Loucy (cell line): ENCODE data around the gene IGFN1.

Experiments used
- H2AFZ ChIP-seq: fragments of 200-600 bp; sonication (generic); 2 replicates; pipeline ENCODE4 v1.6.0; 2016; ENCODE audit warnings: antibody characterized with exemption, mild to moderate bottlenecking, low read length, moderate library complexity
- H3F3A ChIP-seq: fragments of 200-600 bp; 2 replicates; pipeline ENCODE4 v1.6.0; 2016; ENCODE audit warnings: antibody characterized with exemption, low read depth, mild to moderate bottlenecking
- H3K27me3 ChIP-seq: fragments of 200-600 bp; sonication (generic); 2 replicates; pipeline ENCODE4 v1.6.1; 2014; ENCODE audit warnings: low read length, mild to moderate bottlenecking; ENCODE audit not compliant: insufficient read depth, poor library complexity, severe bottlenecking
- H3K36me3 ChIP-seq: fragments of 200-600 bp; sonication (generic); 2 replicates; pipeline ENCODE4 v1.6.1; 2016; ENCODE audit warnings: low read length; ENCODE audit not compliant: insufficient read depth
- H3K4me1 ChIP-seq: fragments of 200-600 bp; sonication (generic); 2 replicates; pipeline ENCODE4 v1.5.1; 2014; ENCODE audit warnings: low read length, mild to moderate bottlenecking; ENCODE audit not compliant: insufficient read depth, poor library complexity, severe bottlenecking
- H3K4me2 ChIP-seq: fragments of 200-600 bp; sonication (generic); 2 replicates; pipeline ENCODE4 v1.6.0; 2014; ENCODE audit warnings: antibody characterized with exemption, low read length, low read depth, mild to moderate bottlenecking; ENCODE audit not compliant: poor library complexity, severe bottlenecking
- H3K4me3 ChIP-seq: fragments of 200-600 bp; sonication (generic); 2 replicates; pipeline ENCODE4 v1.5.1; 2014; ENCODE audit warnings: low read length, mild to moderate bottlenecking, mixed read lengths; ENCODE audit not compliant: poor library complexity, severe bottlenecking
- H3K79me2 ChIP-seq: fragments of 200-600 bp; sonication (generic); 2 replicates; pipeline ENCODE4 v1.6.1; 2014; ENCODE audit warnings: low read length; ENCODE audit not compliant: insufficient read depth
- H3K9ac ChIP-seq: fragments of 200-600 bp; sonication (generic); 2 replicates; pipeline ENCODE4 v1.6.0; 2014; ENCODE audit warnings: mild to moderate bottlenecking, low read depth, low read length, moderate library complexity; ENCODE audit not compliant: poor library complexity, severe bottlenecking
- H3K9me2 ChIP-seq: fragments of 200-600 bp; sonication (generic); replicated peaks from 2 replicates; pipeline ENCODE4 v1.6.1; 2016; ENCODE audit warnings: low read depth, low read length, mixed read lengths
- H3K9me3 ChIP-seq: fragments of 200-600 bp; sonication (generic); 2 replicates; pipeline ENCODE4 v1.6.1; 2014; ENCODE audit warnings: mild to moderate bottlenecking, antibody characterized with exemption, low read length, low read depth; ENCODE audit not compliant: insufficient read depth
- H4K20me1 ChIP-seq: fragments of 200-600 bp; sonication (generic); 2 replicates; pipeline ENCODE4 v1.6.0; 2014; ENCODE audit warnings: antibody characterized with exemption, low read length, mild to moderate bottlenecking; ENCODE audit not compliant: insufficient read depth, poor library complexity, severe bottlenecking
- CTCF ChIP-seq: fragments of 200-600 bp; sonication (generic); conservative IDR thresholded peaks from 2 replicates; pipeline ENCODE4 v1.5.1; 2014; ENCODE audit warnings: mild to moderate bottlenecking, antibody characterized with exemption, low read length
- EZH2phosphoT487 ChIP-seq: fragments of 200-600 bp; IDR thresholded peaks from 2 replicates; pipeline ENCODE4 v1.6.1; 2018; ENCODE audit warnings: antibody characterized with exemption, mild to moderate bottlenecking, moderate library complexity, borderline replicate concordance

IGFN1 gene

GRCh38 chr1:201264072-201264471 is 73.4 kb downstream of the IGFN1 start:
- H3K4me1 ChIP-seq, result no peaks in the 10 kb centered on the region
- no peaks in the 10 kb centered on the region for H3K79me2 ChIP-seq
- H3K36me3 ChIP-seq, result no peaks in the 10 kb centered on the region
- H4K20me1 ChIP-seq, result no peaks in the 10 kb centered on the region
- H3K4me3 ChIP-seq, result no peak overlapping the region
- no peak overlapping the region for H3K9ac ChIP-seq
- no peaks in the 10 kb centered on the region for H3K9me2 ChIP-seq
- TF ChIP-seq EZH2phosphoT487 (no peak), CTCF (no peak)
- no peaks in the 10 kb centered on the region for H3K27me3 ChIP-seq
- no peaks in the 10 kb centered on the region for H3F3A ChIP-seq
- H3K9me3 ChIP-seq, result no peaks in the 10 kb centered on the region
- no peak overlapping the region for H3K4me2 ChIP-seq
- H2AFZ ChIP-seq, result no peak overlapping the region

GRCh38 chr1:201264554-201264953 is 73.9 kb downstream of the IGFN1 start:
- Histone ChIP-seq H3K9me2 (no peaks in the 10 kb centered on the region), H3K9ac (no peak overlapping the region), H3K4me1 (no peaks in the 10 kb centered on the region), H3K36me3 (no peaks in the 10 kb centered on the region), H3K9me3 (no peaks in the 10 kb centered on the region), H4K20me1 (no peaks in the 10 kb centered on the region), H3K4me3 (no peak overlapping the region), H2AFZ (no peak overlapping the region), H3K4me2 (no peak overlapping the region), H3K27me3 (no peaks in the 10 kb centered on the region), H3K79me2 (no peaks in the 10 kb centered on the region), H3F3A (no peaks in the 10 kb centered on the region)
- TF ChIP-seq CTCF (no peak), EZH2phosphoT487 (no peak)

- no peaks in the 10 kb centered on the region for H4K20me1 ChIP-seq
- H3K4me2 ChIP-seq, result no peak overlapping the region
- H3K36me3 ChIP-seq, result no peaks in the 10 kb centered on the region
- H3K79me2 ChIP-seq, result no peaks in the 10 kb centered on the region
- no peaks in the 10 kb centered on the region for H3K9me2 ChIP-seq
- no peak overlapping the region for H2AFZ ChIP-seq
- H3F3A ChIP-seq, result no peaks in the 10 kb centered on the region
- no peak overlapping the region for H3K9ac ChIP-seq
- no peaks in the 10 kb centered on the region for H3K9me3 ChIP-seq
- H3K27me3 ChIP-seq, result no peaks in the 10 kb centered on the region
- TF ChIP-seq CTCF, result no peak
- no peak for TF ChIP-seq EZH2phosphoT487
- H3K4me1 ChIP-seq, result no peaks in the 10 kb centered on the region
- H3K4me3 ChIP-seq, result no peak overlapping the region
Measured at GRCh38 chr1:201265756-201266155, 75.1 kb downstream of the IGFN1 start.
